Ureter (tissue), 1 donor: ENCODE results near the gene CUX1. TPM values are rescaled to one million over a fixed set of nuclear protein-coding genes. Genes with fewer than 3 reads are reported as not detected.
A peak's percentile ranks its signal among the peaks of the same experiment; 100 is the strongest.

ENCODE experiments used
- DNase-seq: peaks from one replicate; pipeline ENCODE4 v3.0.0-alpha.2; 2020; ENCODE audit warnings: low spot score
- total RNA-seq: library from RNA; stranded (reverse); gene quantifications from one replicate; pipeline ENCODE4 v1.2.4, GENCODE V29; 2023
- donor health status: DM: yes; HTN: yes; CAD: no.

CUX1 gene
- total RNA-seq, 1 donor from 2014 or later: 103 TPM

DNA sequence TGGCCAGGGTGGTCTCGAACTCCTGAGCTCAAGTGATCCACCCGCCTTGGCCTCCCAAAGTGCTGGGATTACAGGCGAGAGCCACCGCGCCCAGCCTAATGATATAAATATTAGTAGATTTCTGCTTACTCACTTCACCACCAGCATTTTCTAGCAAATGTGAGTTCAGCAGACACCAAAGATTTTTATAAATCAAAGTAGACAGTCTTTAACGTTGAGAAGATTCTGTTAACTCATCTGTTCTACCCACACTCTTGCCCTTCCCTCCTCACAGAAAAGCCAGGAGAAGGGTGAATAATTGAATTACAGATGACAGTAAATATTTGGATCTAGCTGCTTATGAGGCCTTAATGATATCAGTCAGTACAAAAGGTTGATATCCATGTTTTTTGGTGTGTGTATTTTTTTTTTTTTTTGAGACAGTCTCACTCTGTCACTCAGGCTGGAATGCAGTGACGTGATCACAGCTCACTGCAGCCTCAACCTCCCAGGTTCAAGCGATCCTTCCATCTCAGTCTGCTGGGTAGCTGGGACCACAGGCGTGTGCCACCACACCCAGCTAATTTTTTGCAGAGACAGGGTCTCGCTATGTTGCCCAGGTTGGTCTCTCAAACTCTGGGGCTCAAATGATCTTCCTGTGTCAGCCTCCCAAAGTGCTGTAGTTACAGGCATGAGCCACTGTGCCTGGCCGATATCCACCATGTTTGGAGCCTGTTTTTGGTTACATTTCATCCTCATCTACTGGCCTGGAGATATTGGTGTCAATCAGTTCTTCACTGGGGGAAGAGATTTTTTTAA lies 120.5 kb downstream of the CUX1 start:
- no peak for DNase-seq

DNA sequence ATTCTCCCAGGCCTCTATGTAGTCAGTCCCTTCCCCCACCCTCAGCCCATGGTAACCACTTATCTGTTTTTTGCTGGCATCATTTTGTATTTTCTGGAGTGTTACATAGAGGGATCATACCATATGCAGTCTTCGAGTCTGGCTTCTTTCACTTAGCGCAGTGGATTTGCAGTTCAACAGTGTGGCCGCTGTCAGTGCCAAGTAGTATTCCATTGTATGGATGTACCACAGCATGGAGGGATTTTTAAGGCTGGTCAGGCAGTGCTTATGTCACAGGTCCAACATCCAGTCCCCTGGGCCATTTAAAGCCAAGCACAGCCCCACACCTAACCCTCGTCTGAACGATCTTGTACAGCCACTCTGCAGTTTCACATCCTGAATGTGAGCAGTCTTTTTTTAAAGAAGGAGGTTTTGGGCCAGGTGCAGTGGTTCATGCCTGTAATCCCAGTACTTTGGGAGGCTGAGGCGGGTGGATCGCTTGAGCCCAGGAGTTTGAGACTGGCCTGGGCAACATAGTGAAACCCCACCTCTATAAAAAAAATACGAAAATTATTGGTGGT lies 121.8 kb downstream of the CUX1 start:
- DNase-seq: no peak

DNA sequence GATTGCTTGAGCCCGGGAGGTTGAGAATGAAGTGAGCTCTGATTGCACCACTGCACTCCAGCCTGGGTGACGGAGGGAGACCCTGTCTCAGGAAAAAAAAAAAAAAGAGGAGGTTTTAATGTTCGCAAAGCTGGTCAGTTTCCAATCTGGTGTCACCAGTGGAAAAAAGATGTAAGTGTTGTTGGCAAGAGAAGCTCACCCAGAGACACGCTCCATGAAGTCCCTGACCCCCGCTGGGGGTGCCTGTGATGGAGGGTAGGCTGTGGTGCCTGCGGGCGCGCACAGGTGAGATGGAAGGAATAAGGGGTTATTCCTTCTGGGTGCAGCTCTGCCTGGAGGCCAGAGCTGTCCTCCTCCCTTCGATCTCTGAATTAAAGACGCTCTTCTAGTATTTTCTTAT lies 122.7 kb downstream of the CUX1 start:
- no peak for DNase-seq

DNA sequence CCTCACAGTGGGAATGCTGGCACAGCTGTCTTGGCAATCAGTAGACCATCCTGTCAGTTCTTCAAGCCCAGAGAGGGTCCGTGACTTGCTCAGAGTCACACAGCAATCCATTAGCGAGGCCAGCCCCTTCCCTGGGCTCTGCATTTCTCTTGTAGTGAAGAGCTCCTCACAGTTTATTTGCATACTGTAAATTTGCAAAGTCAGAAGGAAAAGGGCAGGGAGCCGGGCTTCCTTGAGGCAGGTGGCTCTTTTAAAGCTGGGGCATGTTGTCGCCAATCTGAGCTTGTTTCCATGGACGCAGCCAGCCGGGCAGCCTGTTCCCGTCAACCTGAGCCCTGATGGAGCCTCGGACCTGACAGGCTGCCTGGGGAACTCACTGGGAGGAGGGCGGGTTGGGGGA lies 123.4 kb downstream of the CUX1 start:
- no peak for DNase-seq

DNA sequence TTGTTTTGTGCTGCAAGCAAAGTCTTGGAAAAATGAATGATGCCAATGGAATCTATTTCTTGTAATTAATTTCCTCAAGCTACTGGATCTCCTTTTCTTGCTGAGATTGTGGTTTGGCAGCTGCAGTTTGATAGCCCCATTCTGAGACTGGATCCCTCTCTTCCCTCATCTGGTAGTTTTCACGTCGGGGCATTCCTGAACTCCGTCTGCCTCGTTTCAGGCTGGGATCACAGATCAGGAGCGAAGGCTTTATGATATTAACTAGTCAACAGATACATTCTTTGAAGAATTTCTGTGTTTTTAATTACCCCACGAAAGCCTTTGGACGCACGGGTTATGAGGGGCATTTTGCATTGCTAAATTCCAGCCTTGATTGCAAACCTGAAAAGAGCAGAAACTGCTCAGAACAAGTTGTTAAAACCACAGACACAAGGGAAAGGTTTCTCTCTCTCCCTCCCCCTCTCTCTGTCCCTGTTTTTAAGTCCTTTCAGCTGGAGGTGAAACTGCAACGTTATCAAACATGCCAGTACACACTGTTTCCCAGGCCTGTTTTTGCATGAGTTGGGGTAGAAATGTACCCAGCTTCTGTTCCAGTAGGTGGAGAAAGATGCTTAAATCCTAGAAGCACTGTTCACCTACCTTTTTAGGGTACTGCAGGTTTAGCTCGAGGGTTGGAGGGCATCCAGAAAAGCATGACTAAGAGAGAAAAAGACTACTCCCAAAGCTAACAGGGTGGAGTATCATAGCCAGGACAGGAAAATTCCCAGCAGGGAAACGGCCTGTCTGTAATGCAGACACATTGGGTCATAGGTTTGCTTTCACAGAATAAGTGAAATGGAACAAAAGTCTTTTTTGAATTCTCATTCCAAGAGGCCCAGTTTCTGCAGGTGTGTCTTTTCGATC lies 124.3 kb downstream of the CUX1 start:
- DNase-seq: no peak

DNA sequence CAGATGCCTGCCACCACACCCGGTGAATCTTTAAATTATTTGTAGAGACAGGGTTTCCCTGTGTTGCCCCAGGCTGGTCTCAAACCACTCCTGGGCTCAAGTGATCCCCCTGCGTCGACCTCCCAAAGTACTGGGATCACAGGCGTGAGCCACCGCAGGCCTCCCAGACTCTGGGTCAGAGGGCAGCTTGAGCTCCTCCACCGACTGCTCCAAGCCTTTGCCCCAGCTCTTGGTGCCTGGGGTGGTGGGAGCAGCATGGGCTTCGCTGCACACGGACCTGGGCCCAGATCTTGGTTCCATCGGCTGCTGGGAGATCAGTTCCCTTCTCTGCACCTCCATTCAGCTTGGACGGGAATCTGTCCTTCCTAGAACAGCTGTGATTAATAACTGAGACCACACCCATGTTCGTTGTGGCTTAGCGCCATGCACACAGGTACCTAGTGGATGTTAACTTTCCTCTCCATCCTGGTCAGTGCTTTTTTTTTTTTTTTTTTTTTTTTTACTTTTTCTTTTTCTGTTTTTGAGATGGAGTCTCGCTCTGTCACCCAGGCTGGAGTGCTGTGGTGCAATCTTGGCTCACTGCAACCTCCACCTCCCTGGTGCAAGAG lies 125.3 kb downstream of the CUX1 start:
- no peak for DNase-seq

DNA sequence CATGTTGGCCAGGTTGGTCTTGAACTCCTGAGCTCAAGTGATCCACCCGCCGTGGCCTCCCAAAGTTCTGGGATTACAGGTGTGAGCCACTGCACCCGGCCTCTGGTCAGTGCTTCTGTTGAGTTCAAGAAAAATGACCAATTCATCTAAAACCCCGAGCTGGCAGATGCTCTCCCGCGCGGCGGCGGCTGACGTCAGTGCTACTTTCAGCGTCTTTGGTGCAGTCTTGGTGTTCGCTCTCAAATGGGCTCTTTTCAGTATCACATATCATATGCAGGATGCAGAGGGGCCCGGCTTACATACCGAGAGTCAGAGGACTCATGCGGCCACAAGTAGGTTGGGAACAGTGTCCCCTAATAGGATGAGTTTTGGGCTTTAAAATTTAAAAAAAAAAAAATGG lies 125.9 kb downstream of the CUX1 start:
- DNase-seq: no peak

DNA sequence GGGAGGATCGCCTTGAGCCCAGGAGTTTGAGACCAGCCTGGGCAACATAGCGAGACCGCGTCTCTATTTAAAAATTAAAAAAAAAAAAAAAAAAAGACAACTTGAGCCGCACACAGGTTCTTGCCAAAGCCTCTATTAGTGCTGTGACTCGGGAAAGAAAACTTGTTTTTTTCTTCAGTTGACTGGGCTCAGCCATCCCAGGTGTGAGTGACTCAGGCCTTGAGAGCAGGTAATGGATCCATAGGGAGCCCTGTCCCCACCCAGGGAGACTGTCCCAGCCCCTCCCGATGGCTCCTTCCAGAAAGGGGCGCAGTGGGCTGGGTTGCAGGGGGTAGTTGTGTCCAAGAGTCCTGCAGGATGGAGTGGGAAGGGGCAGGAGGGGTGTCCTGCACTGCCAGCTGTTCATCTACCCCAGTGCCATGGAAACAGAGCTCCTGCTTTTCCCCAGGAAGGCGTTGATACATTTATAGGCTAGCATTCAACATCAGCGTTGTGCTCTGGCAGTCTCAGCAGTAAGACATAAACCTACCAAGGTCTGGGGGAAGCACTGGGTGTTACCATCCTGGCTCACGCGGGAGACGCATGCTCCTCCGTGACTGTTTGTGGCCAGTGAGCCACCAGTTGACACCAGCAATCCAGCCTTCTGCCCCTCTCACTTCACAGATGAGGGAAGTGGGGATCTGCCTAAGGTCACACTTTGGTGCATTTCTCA lies 126.6 kb downstream of the CUX1 start:
- no peak for DNase-seq

DNA sequence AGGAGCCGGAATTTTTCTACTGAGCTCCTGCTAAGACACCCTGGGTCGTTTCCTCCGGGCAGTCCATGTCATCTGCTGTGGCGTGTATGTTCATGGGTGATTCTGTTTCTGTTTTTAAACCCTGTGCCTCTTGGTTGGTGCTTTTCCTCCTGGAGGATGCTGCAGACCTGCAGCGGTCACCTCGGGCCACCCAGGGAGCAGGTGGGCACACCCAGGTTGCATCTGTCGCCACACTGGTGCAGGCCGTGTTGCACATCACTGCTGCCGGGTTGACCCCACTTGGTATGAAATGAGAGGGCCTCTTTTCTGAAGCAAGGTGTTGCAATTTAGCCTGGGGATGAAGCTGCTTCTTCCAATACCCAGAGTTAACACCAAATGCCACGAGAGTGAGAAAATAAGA lies 127.2 kb downstream of the CUX1 start:
- no peak for DNase-seq

DNA sequence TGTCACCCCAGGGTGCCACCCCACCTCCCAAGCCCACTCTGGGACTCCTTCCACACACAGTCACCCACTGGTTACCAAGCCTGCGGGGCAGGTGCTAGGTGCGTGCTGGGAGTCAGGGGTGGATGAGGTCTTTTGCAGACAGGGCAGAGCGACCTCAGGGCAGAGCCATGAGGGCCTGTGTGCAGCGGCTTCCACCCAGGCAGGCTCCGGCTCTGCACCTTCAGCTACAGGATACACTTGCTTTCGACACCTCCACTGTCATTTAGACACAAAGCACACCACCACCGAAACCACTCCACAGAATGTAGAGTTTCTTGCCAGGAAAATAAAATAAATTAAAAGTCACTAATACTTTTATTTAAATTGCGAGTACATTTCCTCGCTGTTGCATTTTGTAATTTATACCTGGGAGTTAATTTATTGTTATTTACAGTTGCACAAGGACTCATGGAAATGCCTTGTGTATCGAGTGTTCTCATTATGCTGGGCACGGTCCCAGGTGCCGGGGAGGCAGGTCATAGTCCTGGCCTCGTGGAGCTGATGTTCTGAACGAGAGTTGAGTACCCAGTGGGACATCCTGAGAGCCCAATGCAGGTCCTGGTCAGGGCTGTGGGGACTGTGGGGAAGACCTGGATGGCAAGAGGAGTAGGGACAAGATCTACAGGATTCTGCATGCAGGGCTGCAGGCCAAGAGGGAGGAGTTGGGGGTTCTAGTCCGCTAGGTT lies 127.8 kb downstream of the CUX1 start:
- DNase-seq: no peak

DNA sequence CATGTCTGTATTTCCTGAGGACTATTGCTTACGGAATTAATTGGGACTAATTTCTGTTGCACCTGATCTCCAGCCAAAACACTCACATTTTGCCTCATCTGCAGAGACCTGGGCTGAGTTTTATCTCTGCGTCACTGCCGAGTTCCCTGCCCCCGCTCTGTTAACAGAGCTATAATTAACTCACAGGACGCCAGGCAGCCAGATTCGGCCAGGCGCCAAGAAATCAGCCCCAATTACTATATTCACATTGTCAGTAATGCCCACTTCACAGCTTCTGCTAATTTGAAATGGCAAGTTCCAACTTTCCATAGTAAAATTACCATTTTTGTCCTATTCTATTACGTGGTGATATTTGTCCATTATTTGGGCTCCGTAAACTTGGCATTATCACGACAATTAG lies 130.5 kb downstream of the CUX1 start:
- DNase-seq: peak; percentile 56

DNA sequence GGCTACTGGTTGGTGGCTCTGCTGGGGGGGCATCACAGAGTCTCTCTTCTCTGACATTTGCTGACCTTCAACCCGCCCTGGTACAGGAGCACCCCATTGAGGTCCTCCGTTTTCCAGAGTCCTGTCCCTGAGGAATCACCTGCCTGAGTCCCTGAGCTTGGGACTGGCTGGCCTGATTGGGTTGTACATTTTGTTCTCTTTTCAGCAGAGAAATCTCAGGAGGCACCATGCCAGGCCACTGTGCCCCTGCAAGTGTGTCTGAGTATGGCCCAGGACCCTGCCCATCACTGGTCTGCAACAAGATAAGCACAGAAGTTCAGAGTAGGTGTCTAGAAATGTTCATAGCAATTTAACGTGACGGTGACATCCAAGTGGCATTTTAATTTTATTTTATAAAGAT lies 131.2 kb downstream of the CUX1 start:
- no peak for DNase-seq

DNA sequence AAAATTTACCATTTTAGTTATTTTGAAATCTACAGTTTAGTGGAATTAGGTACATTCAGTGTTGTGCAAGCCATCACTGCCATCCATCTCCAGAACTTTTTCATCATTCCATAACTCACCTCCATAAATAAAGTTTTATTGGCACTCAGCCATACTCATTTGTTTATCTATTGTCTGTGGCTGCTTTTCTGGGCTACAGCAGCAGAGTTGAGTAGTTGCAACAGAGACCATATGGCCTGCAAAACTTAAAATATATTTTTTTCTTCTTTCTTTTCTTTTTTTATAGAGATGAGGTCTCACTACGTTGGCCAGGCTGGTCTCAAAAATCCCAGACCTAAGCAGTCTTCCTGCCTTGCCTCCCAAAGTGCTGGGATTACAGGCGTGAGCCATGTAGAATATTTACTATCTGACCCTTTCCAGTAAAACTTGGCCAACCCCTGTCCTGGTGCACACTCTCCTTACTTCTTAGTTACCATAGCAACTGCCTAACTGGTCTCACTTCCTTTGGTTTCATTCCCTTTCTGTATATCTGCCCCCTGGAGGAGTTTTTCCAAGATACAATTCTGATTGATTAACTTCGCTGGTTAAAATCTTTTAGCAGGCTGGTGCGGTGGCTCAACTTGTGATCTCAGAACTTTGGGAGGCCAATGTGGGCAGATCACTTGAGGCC lies 133.2 kb downstream of the CUX1 start:
- no peak for DNase-seq

DNA sequence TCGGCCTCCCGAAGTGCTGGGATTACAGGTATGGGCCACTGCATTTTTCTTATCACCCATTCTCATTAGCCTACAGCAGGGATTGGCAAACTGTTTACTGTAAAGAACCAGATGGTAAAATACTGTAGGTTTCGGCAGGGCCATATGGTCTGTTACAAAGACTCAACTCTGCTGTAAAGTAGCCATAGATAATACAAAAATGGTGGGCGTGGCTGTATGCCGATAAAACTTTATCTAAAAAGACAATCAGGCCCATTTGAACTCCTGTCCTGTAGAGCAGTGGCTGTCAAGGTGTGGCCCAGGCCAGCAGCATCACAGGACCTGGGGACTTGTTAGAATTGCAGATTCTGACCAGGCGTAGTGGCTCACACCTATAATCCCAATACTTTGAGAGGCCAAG lies 134.3 kb downstream of the CUX1 start:
- DNase-seq: no peak

DNA sequence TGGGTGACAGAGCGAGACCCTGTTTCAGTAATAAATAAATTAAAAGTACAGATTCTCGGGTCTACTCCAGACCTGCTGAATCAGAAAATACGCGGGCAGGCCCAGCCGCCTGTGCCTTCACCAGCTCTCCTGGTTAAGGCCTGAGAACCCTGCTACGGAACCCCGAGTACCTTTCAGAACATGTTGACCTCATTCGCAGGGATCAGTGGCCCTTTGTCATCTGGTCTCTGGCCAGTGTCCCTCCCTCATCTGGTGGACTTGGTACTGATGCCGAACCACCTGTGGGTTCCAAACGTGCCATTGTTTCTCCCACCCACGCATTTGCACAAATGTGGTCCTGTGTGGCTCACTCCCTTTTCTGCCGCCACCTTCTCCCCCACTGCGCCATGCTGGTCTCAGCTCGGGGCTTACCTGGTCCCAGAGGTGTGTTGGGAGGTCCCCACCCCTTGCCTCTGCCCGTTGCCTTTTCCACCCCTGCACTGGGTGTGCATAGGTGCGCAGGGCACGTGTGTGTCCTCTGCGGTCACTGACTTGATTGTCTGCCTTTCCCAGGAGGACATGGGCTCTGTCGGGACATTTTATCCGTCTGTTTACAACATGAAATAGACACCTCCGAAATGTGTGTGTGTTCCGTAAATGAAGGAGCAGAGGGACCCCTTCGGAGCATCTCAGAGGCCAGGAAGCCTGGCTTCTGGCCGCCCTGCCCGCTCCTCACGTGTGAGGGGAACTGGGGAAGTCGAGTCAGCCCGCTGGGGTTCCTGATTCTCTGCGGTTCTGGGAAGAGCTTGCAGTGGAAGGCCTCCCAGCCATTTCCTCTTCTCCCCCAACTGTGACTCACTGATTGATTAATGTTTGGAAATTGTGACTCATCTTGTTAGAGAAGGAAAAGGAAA lies 135.2 kb downstream of the CUX1 start:
- DNase-seq: no peak

DNA sequence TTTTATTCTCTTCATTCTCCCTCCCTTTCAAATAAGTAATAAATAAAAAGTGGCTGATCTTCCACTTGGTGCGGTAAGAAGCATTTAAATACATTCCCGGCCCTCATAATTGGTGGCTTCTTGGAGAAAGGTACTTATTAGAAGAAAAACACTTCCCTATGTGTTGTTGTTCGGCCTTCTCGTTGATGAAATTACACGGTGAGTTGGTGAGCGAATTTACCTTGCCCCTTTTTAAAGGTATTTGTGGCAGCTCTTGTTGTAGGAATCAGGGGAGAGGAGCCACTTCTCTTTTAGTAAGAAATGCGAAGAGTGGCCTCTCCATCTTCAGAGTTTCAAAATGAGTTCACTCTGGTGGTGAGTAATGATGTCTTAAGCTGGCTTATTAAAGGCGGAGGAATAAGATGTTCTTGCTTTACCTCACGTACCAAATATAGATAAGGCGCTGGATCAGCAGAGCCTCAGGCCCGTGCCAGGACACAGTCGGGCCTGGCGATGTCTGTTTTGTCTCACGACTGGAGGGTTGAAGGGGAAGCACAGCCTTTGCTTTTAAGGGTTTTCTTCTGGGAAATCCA lies 135.9 kb downstream of the CUX1 start:
- no peak for DNase-seq

DNA sequence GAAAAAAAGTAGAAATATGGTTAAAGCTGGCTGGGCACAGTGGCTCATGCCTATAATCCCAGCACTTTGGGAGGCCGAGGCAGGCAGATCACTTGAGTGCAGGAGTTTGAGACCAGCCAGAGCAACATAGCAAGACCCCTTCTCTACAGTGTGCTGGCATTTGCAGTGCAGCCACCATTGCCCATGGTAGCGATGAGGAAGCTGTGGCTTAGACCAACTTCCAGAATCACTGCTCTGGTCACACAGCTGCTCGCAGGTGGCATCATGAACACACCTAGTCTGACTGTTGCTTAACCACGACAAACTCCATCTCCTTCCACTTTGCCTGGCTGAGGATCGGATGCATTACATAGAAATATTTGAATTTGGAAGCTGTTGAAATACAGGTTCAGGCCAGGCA lies 137.1 kb downstream of the CUX1 start:
- no peak for DNase-seq

DNA sequence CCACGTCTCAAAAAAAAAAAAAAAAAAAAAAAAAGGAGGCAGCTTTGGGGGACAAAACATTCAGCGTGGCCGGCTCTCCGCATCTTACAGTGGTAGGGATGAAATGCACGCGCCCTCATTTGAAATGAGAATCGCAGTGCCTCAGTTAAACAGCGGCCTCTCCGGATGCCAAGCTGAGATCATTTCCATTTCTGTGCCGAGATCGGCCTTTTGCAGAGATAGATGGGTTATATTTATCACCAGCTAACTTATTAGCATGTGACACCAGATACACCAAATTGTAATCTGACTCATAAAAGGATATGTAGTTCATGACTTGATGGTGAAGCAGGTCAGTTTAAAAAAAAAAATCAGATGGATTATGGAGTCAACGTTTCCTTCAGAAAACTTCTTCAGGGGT lies 138.7 kb downstream of the CUX1 start:
- DNase-seq: no peak
